Erythroblast (primary cell): ENCODE results near the gene CXCL16.

Experiments used
- GATA1 ChIP-seq: IDR thresholded peaks from 2 replicates; pipeline ENCODE4 v1.6.1; 2011; ENCODE audit warnings: low read depth, mild to moderate bottlenecking, control low read depth, low read length, moderate library complexity
- POLR2A ChIP-seq: IDR thresholded peaks from 2 replicates; pipeline ENCODE4 v1.6.1; 2011; ENCODE audit warnings: mild to moderate bottlenecking, low read length

GRCh38 chr17:4701116-4701515 is 38.6 kb downstream of the CXCL16 start:
- no peak for TF ChIP-seq POLR2A
- TF ChIP-seq GATA1 = no peak
